ENCODE measurements around the gene BCL2L15.
A peak's percentile ranks its signal among the peaks of the same experiment; 100 is the strongest.

Gene BCL2L15

DNA sequence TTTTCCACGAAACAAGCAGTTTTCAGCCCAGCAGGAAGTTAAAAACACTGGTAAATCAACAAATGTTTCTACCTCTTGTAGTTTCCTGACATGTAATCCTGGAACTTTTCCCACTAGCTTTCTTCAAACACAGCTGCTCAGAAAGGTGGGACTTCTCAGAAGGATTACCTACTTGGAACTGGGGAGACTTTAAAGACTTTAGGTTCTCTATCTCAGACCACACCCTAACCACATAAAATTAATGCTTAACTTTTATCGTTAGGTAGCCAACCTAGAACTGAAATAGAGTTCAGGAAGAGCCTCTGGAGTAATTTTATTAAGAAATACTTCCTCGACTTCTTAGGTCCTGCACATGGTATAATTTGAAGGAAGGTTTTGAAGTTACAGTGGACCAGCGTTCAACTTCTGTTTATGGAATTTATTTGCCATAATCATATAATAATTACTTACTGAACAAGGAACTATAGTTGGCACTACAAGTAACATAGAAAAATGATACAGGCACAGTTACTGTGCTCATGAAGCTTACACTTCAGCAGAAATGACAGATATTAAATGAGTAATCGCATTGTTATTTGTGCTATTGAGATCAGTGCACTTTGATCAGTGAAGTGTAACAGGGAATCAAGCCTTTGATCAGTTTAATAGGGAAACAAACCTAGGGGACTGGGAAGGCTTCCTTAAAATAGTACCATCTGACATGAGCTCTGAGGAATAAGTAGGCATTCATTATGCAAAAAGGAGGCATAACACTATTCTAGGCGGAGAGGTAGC is at the start of gene BCL2L15:
Gene BCL2L15 (minus strand): TSS at position 180 of the 774 bp plus-strand sequence. CDS start 206 bp downstream, outside the sequence.
- no peaks in the 10 kb centered on the region for H3K27me3 Mint-ChIP-seq
- peaks cover 16% of the 10 kb centered on the region for H3K4me1 Mint-ChIP-seq (ENCODE audit: low read depth)
- intact Hi-C loops (cut with micrococcal nuclease) = no loop called here
- H3K4me3 Mint-ChIP-seq = no peak within 1 kb of the TSS
- no peaks in the 10 kb centered on the region for H3K9me3 Mint-ChIP-seq
- H3K27ac Mint-ChIP-seq = peak within 1 kb of the TSS; percentile 22
- H3K36me3 Mint-ChIP-seq (ENCODE audit: low read depth) = no peaks in the 10 kb centered on the region

DNA sequence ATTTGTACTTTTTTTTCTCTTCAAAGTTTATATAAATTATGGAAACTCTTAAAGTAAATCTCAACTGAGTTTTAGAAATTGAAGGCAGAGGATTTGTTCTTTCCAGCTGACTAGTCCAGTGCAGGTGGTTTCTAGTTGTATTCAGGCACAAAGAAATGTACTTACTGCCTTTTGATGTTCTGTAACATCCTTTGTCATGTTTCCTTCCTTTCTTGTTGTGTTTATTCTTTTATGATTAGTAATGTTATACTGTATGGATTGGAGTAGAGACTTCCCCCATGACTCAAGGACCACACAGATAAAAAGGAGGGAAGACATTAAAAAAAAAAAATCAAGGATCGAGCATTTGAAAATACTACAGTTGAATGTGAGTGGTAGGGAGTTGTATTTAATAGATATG is 49.8 kb upstream of the BCL2L15 start:
- no peaks in the 10 kb centered on the region for H3K9me3 Mint-ChIP-seq
- intact Hi-C loops (cut with micrococcal nuclease) = no loop called here
- no peak overlapping the region for H3K4me3 Mint-ChIP-seq
- H3K27me3 Mint-ChIP-seq = no peaks in the 10 kb centered on the region
- peaks cover 51% of the 10 kb centered on the region for H3K36me3 Mint-ChIP-seq (ENCODE audit: low read depth)
- peaks cover 62% of the 10 kb centered on the region for H3K4me1 Mint-ChIP-seq (ENCODE audit: low read depth)
- peak overlapping the region; percentile 7 for H3K27ac Mint-ChIP-seq

DNA sequence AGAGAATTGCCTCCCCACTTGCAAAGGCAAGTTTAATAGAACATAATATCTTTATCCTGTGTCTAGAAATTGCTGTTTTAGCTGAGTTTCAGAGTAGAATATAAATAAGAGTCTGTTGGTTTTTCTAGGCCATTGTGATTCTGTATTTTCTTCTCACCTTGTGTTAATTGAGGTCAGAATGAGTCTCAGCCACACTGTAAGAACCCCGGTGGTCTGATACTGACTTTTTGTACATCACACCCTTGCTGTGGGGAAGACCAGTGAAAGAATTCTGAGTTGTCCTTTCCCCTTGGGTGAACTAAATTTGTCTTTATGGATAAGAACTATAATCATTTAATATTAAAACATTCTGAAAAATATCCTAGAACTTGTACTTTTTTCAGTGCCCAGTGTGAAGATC is 48.6 kb upstream of the BCL2L15 start:
- intact Hi-C loops (cut with micrococcal nuclease) = no loop called here
- peaks cover 69% of the 10 kb centered on the region for H3K4me1 Mint-ChIP-seq (ENCODE audit: low read depth)
- H3K27me3 Mint-ChIP-seq = no peaks in the 10 kb centered on the region
- H3K9me3 Mint-ChIP-seq = no peaks in the 10 kb centered on the region
- no peak overlapping the region for H3K27ac Mint-ChIP-seq
- H3K36me3 Mint-ChIP-seq (ENCODE audit: low read depth) = peaks cover 39% of the 10 kb centered on the region
- no peak overlapping the region for H3K4me3 Mint-ChIP-seq

GRCh38 chr1:113935176-113935575 is 47.8 kb upstream of the BCL2L15 start:
- peaks cover 68% of the 10 kb centered on the region for H3K4me1 Mint-ChIP-seq (ENCODE audit: low read depth)
- H3K9me3 Mint-ChIP-seq = no peaks in the 10 kb centered on the region
- H3K4me3 Mint-ChIP-seq = no peak overlapping the region
- no peak overlapping the region for H3K27ac Mint-ChIP-seq
- intact Hi-C loops (cut with micrococcal nuclease) = no loop called here
- no peaks in the 10 kb centered on the region for H3K27me3 Mint-ChIP-seq
- H3K36me3 Mint-ChIP-seq (ENCODE audit: low read depth) = peaks cover 35% of the 10 kb centered on the region

- intact Hi-C loops (cut with micrococcal nuclease) = no loop called here
- peaks cover 62% of the 10 kb centered on the region for H3K4me1 Mint-ChIP-seq (ENCODE audit: low read depth)
- H3K27ac Mint-ChIP-seq = no peak overlapping the region
- H3K27me3 Mint-ChIP-seq = no peaks in the 10 kb centered on the region
- no peaks in the 10 kb centered on the region for H3K9me3 Mint-ChIP-seq
- peaks cover 36% of the 10 kb centered on the region for H3K36me3 Mint-ChIP-seq (ENCODE audit: low read depth)
- no peak overlapping the region for H3K4me3 Mint-ChIP-seq
Observed at GRCh38 chr1:113934511-113935055, 47.2 kb upstream of the BCL2L15 start.

DNA sequence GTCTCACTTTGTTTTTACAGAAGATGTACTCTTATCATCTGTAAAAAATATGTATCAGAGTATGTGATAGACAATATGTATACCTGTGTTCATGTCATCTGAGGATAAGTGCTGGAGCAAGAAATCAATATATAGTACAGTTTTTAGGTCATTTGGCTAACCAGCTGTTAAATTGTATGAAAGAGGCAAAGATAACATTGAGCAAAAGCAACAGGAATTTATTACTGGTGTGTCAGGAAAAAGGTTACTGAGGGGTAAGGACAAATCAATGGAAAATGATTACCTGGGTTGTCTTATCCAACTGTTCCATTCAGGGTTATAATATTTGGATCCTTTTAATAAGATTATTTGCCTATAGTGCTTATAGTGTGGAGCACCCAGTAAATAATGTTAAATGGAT is 46.6 kb upstream of the BCL2L15 start:
- H3K4me1 Mint-ChIP-seq (ENCODE audit: low read depth) = peaks cover 57% of the 10 kb centered on the region
- peak overlapping the region; percentile 67 for H3K27ac Mint-ChIP-seq
- no peaks in the 10 kb centered on the region for H3K9me3 Mint-ChIP-seq
- H3K36me3 Mint-ChIP-seq (ENCODE audit: low read depth) = peaks cover 42% of the 10 kb centered on the region
- intact Hi-C loops (cut with micrococcal nuclease) = no loop called here
- H3K27me3 Mint-ChIP-seq = no peaks in the 10 kb centered on the region
- H3K4me3 Mint-ChIP-seq = no peak overlapping the region

- Mint-ChIP-seq H3K27me3 (no peaks in the 10 kb centered on the region), H3K27ac (peak overlapping the region; percentile 98), H3K9me3 (no peaks in the 10 kb centered on the region), H3K4me1 (ENCODE audit: low read depth) (peaks cover 58% of the 10 kb centered on the region), H3K4me3 (peak overlapping the region; percentile 97), H3K36me3 (ENCODE audit: low read depth) (peaks cover 34% of the 10 kb centered on the region)
- intact Hi-C loops (cut with micrococcal nuclease) = no loop called here
Observed at GRCh38 chr1:113931451-113931851, 44.1 kb upstream of the BCL2L15 start.

DNA sequence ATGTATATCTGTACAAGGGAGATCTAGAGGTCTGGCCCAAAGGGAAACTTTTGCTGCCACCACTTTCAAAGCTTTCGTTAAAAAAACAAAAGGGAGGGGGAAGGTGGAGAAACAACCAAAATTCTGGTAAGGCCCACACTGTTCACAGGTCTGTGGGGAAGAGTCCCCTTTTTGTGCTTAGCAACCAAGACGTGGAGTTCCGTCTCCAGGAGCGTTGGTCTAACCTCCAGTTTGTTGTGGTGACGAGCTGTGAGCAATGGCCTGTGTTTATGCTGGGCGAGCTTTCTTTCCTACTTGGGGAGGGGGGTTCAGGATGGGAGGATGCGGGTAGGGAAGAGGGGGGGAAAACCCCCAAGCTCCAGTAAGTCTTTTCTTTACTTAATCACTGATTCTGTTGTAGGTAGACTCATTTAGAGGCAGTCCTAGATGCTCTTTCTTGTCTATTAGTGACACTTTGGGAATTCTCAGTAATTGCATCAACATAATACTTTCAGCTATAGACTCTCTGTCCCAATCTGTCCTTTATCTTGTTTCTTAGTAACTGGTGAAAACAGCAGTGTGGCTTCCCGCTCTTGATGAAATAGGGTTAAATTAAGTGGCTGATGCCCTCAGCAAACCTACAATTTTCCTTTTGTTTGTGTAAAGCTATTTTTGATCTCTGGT is 43.2 kb upstream of the BCL2L15 start:
- H3K27ac Mint-ChIP-seq = peak overlapping the region; percentile 98
- H3K9me3 Mint-ChIP-seq = no peaks in the 10 kb centered on the region
- peaks cover 63% of the 10 kb centered on the region for H3K4me1 Mint-ChIP-seq (ENCODE audit: low read depth)
- intact Hi-C loops (cut with micrococcal nuclease) = no loop called here
- H3K36me3 Mint-ChIP-seq (ENCODE audit: low read depth) = peaks cover 34% of the 10 kb centered on the region
- H3K4me3 Mint-ChIP-seq = peak overlapping the region; percentile 97
- H3K27me3 Mint-ChIP-seq = no peaks in the 10 kb centered on the region

- Mint-ChIP-seq H3K27ac (peak overlapping the region; percentile 98), H3K4me1 (ENCODE audit: low read depth) (peaks cover 63% of the 10 kb centered on the region), H3K36me3 (ENCODE audit: low read depth) (peaks cover 34% of the 10 kb centered on the region), H3K27me3 (no peaks in the 10 kb centered on the region), H3K4me3 (peak overlapping the region; percentile 97), H3K9me3 (no peaks in the 10 kb centered on the region)
- intact Hi-C loops (cut with micrococcal nuclease) = loop anchor here (1.0 to 5.0 kb wide), 3 partner anchors 25 to 118 kb away; partner anchors contain the start of genes DCLRE1B and RSBN1
Observed at GRCh38 chr1:113929750-113930498, 42.5 kb upstream of the BCL2L15 start.

- intact Hi-C loops (cut with micrococcal nuclease) = loop anchor here (1.0 to 5.0 kb wide), 3 partner anchors 24 to 117 kb away; partner anchors contain the start of genes DCLRE1B and RSBN1
- H3K27me3 Mint-ChIP-seq = no peaks in the 10 kb centered on the region
- peaks cover 34% of the 10 kb centered on the region for H3K36me3 Mint-ChIP-seq (ENCODE audit: low read depth)
- H3K9me3 Mint-ChIP-seq = no peaks in the 10 kb centered on the region
- peak within 1 kb of the TSS; percentile 97 for H3K4me3 Mint-ChIP-seq
- H3K27ac Mint-ChIP-seq = peak within 1 kb of the TSS; percentile 98
- peaks cover 69% of the 10 kb centered on the region for H3K4me1 Mint-ChIP-seq (ENCODE audit: low read depth)
Observed at GRCh38 chr1:113928941-113929749, 41.8 kb upstream of the BCL2L15 start, which contains the start of gene HIPK1. HIPK1 (plus strand) TSS chr1:113929324.

GRCh38 chr1:113928187-113928930 is 41.0 kb upstream of the BCL2L15 start:
- intact Hi-C loops (cut with micrococcal nuclease) = loop anchor here (5.0 kb wide), 1 partner anchor 91 kb away; no protein-coding TSS in a partner anchor
- H3K9me3 Mint-ChIP-seq = no peaks in the 10 kb centered on the region
- peaks cover 27% of the 10 kb centered on the region for H3K36me3 Mint-ChIP-seq (ENCODE audit: low read depth)
- no peaks in the 10 kb centered on the region for H3K27me3 Mint-ChIP-seq
- H3K27ac Mint-ChIP-seq = peak overlapping the region; percentile 98
- peak overlapping the region; percentile 97 for H3K4me3 Mint-ChIP-seq
- peaks cover 69% of the 10 kb centered on the region for H3K4me1 Mint-ChIP-seq (ENCODE audit: low read depth)

GRCh38 chr1:113924473-113924872 is 37.1 kb upstream of the BCL2L15 start:
- peaks cover 13% of the 10 kb centered on the region for H3K36me3 Mint-ChIP-seq (ENCODE audit: low read depth)
- no peaks in the 10 kb centered on the region for H3K27me3 Mint-ChIP-seq
- H3K9me3 Mint-ChIP-seq = no peaks in the 10 kb centered on the region
- intact Hi-C loops (cut with micrococcal nuclease) = no loop called here
- H3K4me3 Mint-ChIP-seq = no peak overlapping the region
- H3K4me1 Mint-ChIP-seq (ENCODE audit: low read depth) = peaks cover 51% of the 10 kb centered on the region
- peak overlapping the region; percentile 65 for H3K27ac Mint-ChIP-seq
